ENCODE results near the gene ZCCHC3. TPM values are rescaled to one million over a fixed set of nuclear protein-coding genes. Genes with fewer than 3 reads are reported as not detected.
"Not testable (repeated sequence)": the region's sequence is repeated elsewhere in the genome, so short reads cannot be mapped to it uniquely, and the experiment has no call there.

Gene ZCCHC3
- total RNA-seq, 2 donors from 2014 or later: 39.5 to 46.1 TPM

- Mint-ChIP-seq H3K36me3 (ENCODE audit: low read depth) (no peaks in the 10 kb centered on the region), H3K9me3 (peaks cover 6% of the 10 kb centered on the region), H3K27ac (no peak overlapping the region), H3K4me3 (no peak overlapping the region), H3K4me1 (peaks cover 10% of the 10 kb centered on the region), H3K27me3 (ENCODE audit: insufficient read depth) (peaks cover 81% of the 10 kb centered on the region)
- H3K9ac ChIP-seq (ENCODE audit: extremely low read depth, low read length, poor library complexity, severe bottlenecking): no peak overlapping the region
- H3K27me3 ChIP-seq (ENCODE audit: control insufficient read depth, insufficient read depth, low read length, poor library complexity, severe bottlenecking): peaks cover 15% of the 10 kb centered on the region
- TF ChIP-seq CTCF (conservative IDR thresholded peaks at IDR 0.05): no peak
- no peak for DNase-seq
- H3K4me1 ChIP-seq (ENCODE audit: control insufficient read depth, insufficient read depth, low read length): no peaks in the 10 kb centered on the region
- H3K4me3 ChIP-seq (ENCODE audit: low read length): no peak overlapping the region
- H3K36me3 ChIP-seq (ENCODE audit: control insufficient read depth, insufficient read depth, low read length): no peaks in the 10 kb centered on the region
- WGBS, 2 experiments (ENCODE audit: insufficient coverage in 1 of 2, insufficient read length in 1 of 2): 81% methylated on average over 2 of the region's 2 CpGs; no CpG with 5 or more reads in 1 of the 2 experiments
- H3K27ac ChIP-seq (ENCODE audit: low read depth, low read length): no peak overlapping the region
- H3K9me3 ChIP-seq (ENCODE audit: control insufficient read depth, low read length): no peaks in the 10 kb centered on the region
Observed at GRCh38 chr20:252801-253200, 44.6 kb upstream of the ZCCHC3 start.

- H3K9me3 ChIP-seq (ENCODE audit: control insufficient read depth, low read length); H3K9ac ChIP-seq (ENCODE audit: extremely low read depth, low read length, poor library complexity, severe bottlenecking); DNase-seq; H3K36me3 ChIP-seq (ENCODE audit: control insufficient read depth, insufficient read depth, low read length); H3K4me1 ChIP-seq (ENCODE audit: control insufficient read depth, insufficient read depth, low read length); H3K36me3 Mint-ChIP-seq (ENCODE audit: low read depth); H3K27ac ChIP-seq (ENCODE audit: low read depth, low read length); H3K4me3 Mint-ChIP-seq; H3K4me3 ChIP-seq (ENCODE audit: low read length); H3K9me3 Mint-ChIP-seq; H3K27ac Mint-ChIP-seq: not testable (repeated sequence)
- WGBS, 2 experiments (ENCODE audit: insufficient coverage in 1 of 2, insufficient read length in 1 of 2): 69% methylated on average over 4 of the region's 6 CpGs; no CpG with 5 or more reads in 1 of the 2 experiments
- Mint-ChIP-seq H3K4me1 (peaks cover 10% of the 10 kb centered on the region), H3K27me3 (ENCODE audit: insufficient read depth) (peaks cover 85% of the 10 kb centered on the region)
- peaks cover 21% of the 10 kb centered on the region for H3K27me3 ChIP-seq (ENCODE audit: control insufficient read depth, insufficient read depth, low read length, poor library complexity, severe bottlenecking)
Observed at GRCh38 chr20:253447-253846, 43.9 kb upstream of the ZCCHC3 start.

- Histone ChIP-seq H3K36me3 (ENCODE audit: control insufficient read depth, insufficient read depth, low read length) (no peaks in the 10 kb centered on the region), H3K4me1 (ENCODE audit: control insufficient read depth, insufficient read depth, low read length) (no peaks in the 10 kb centered on the region), H3K4me3 (ENCODE audit: low read length) (no peak within 1 kb of the TSS), H3K27ac (ENCODE audit: low read depth, low read length) (no peak within 1 kb of the TSS), H3K9ac (ENCODE audit: extremely low read depth, low read length, poor library complexity, severe bottlenecking) (no peak within 1 kb of the TSS), H3K27me3 (ENCODE audit: control insufficient read depth, insufficient read depth, low read length, poor library complexity, severe bottlenecking) (peaks cover 33% of the 10 kb centered on the region), H3K9me3 (ENCODE audit: control insufficient read depth, low read length) (no peaks in the 10 kb centered on the region)
- H3K36me3 Mint-ChIP-seq (ENCODE audit: low read depth): no peaks in the 10 kb centered on the region
- peaks cover 91% of the 10 kb centered on the region for H3K27me3 Mint-ChIP-seq (ENCODE audit: insufficient read depth)
- H3K9me3 Mint-ChIP-seq: no peaks in the 10 kb centered on the region
- no peak within 1 kb of the TSS for H3K4me3 Mint-ChIP-seq
- no peak for TF ChIP-seq CTCF (conservative IDR thresholded peaks at IDR 0.05)
- peaks cover 7% of the 10 kb centered on the region for H3K4me1 Mint-ChIP-seq
- H3K27ac Mint-ChIP-seq: no peak within 1 kb of the TSS
- 81 to 92% methylated on average over 6 to 7 of the region's 7 CpGs for WGBS, 2 experiments (ENCODE audit: insufficient coverage in 1 of 2, insufficient read length in 1 of 2)
- no peak for DNase-seq
Observed at GRCh38 chr20:257419-257818, 40.0 kb upstream of the ZCCHC3 start, which contains the start of gene DEFB132. Gene DEFB132 (plus strand): TSS chr20:257724. CDS start chr20:257779, 55 bp downstream.
